Thymus (tissue), 11 donors: ENCODE data around the gene RAD51B. TPM values are rescaled to one million over a fixed set of nuclear protein-coding genes. Genes with fewer than 3 reads are reported as not detected.
"Not testable (repeated sequence)": the region's sequence is repeated elsewhere in the genome, so short reads cannot be mapped to it uniquely, and the experiment has no call there.

Source experiments
- DNase-seq, 9 donors: peaks; one replicate each; pipeline ENCODE4 v3.0.0-alpha.2; 2013; ENCODE audit warnings: low spot score in 9 of 9, low read depth in 6 of 9, missing footprints in 1 of 9
- H3K27ac ChIP-seq, 2 donors: one replicate each; pipeline ENCODE4 v1.5.1; 2013; ENCODE audit warnings: control low read depth in 1 of 2, low read depth in 1 of 2, low read length in 1 of 2, mild to moderate bottlenecking in 1 of 2, moderate library complexity in 1 of 2
- H3K27me3 ChIP-seq, 2 donors: one replicate each; pipeline ENCODE4 v1.5.1; 2013; ENCODE audit warnings: low read length in 1 of 2; ENCODE audit not compliant: control insufficient read depth in 2 of 2, insufficient read depth in 1 of 2
- H3K36me3 ChIP-seq, 2 donors: one replicate each; pipeline ENCODE4 v1.5.1; 2013; ENCODE audit warnings: low read length in 1 of 2, mild to moderate bottlenecking in 1 of 2, moderate library complexity in 1 of 2; ENCODE audit not compliant: control insufficient read depth in 2 of 2, insufficient read depth in 2 of 2
- H3K4me1 ChIP-seq, 2 donors: one replicate each; pipeline ENCODE4 v1.5.1; 2013; ENCODE audit warnings: low read length in 2 of 2; ENCODE audit not compliant: control insufficient read depth in 2 of 2, insufficient read depth in 2 of 2
- H3K4me3 ChIP-seq, 2 donors: one replicate each; pipeline ENCODE4 v1.5.1; 2013; ENCODE audit warnings: low read length in 2 of 2, control low read depth in 1 of 2, mild to moderate bottlenecking in 1 of 2
- H3K9me3 ChIP-seq, 2 donors: one replicate each; pipeline ENCODE4 v1.5.1; 2013; ENCODE audit warnings: low read length in 1 of 2, mild to moderate bottlenecking in 1 of 2; ENCODE audit not compliant: control insufficient read depth in 2 of 2, insufficient read depth in 1 of 2
- WGBS: extraction: QIAGEN DNeasy Blood & Tissue Kit; methylation state at CpG from one replicate; pipeline ENCODE4 v1.1.7; 2013; 5-methylcytosine and 5-hydroxymethylcytosine counted together
- polyA plus RNA-seq: library from polyadenylated mRNA; stranded (reverse); fragments of 200-250 nt; gene quantifications from one replicate; pipeline ENCODE4 v1.2.3, GENCODE V29; 2013
- total RNA-seq: library from RNA; stranded (reverse); fragments of 120-200 nt; gene quantifications from one replicate; pipeline ENCODE4 v1.2.4, GENCODE V29; 2013
- donor health status: healthy.

Gene RAD51B
- total and polyA plus RNA-seq, 2 donors, result 7.8 to 17.8 TPM

GRCh38 chr14:68423686-68424085 is 604.1 kb downstream of the RAD51B start:
- Histone ChIP-seq H3K36me3 (no peaks in the 10 kb centered on the region), H3K27ac (no peak overlapping the region), H3K4me3 (no peak overlapping the region), H3K9me3 (no peaks in the 10 kb centered on the region), H3K4me1 (peaks cover 0 to 4% of the 10 kb centered on the region in 2 donors), H3K27me3 (no peaks in the 10 kb centered on the region)
- WGBS, result 93% methylated on average over 2 of the region's 2 CpGs
- DNase-seq, result no peak

DNA sequence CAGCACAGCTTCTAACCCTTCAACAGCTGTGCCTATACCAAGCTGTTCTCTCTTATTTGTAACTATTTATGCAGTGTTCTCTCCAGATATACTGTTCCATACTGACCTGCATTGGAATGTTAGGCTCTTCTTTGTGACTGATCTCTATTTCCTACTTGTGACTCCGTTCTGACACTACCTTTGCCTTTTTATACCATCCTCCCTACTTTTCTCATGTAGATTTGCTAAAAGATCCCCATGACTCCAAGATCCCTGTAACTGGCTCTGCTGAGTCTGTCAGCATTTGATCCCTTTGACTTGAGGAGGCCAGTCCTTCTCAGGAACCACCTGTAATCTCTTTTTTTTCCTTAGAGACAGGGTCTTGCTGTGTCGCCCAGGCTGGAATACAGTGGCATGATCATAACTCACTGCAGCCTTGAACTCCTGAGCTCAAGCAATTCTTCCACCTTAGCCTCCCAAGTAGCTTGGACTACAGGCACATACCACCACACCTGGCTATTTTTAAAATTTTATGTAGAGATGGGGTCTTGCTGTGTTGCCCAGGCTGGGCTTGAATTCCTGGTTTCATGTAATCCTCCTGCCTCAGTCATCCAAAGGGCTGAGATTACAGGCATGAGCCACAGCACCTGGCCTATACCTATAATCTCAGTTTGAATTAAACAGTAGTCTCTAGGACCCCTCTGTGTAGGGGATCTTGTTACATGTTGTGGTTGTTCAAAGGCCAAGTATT is 605.0 kb downstream of the RAD51B start:
- Histone ChIP-seq H3K36me3 (no peaks in the 10 kb centered on the region), H3K4me1 (peaks cover 0 to under 1% of the 10 kb centered on the region in 2 donors), H3K9me3 (no peaks in the 10 kb centered on the region), H3K27me3 (no peaks in the 10 kb centered on the region), H3K4me3 (no peak overlapping the region), H3K27ac (no peak overlapping the region)
- WGBS, result 50% methylated on average over 2 of the region's 2 CpGs
- DNase-seq, result no peak

DNA sequence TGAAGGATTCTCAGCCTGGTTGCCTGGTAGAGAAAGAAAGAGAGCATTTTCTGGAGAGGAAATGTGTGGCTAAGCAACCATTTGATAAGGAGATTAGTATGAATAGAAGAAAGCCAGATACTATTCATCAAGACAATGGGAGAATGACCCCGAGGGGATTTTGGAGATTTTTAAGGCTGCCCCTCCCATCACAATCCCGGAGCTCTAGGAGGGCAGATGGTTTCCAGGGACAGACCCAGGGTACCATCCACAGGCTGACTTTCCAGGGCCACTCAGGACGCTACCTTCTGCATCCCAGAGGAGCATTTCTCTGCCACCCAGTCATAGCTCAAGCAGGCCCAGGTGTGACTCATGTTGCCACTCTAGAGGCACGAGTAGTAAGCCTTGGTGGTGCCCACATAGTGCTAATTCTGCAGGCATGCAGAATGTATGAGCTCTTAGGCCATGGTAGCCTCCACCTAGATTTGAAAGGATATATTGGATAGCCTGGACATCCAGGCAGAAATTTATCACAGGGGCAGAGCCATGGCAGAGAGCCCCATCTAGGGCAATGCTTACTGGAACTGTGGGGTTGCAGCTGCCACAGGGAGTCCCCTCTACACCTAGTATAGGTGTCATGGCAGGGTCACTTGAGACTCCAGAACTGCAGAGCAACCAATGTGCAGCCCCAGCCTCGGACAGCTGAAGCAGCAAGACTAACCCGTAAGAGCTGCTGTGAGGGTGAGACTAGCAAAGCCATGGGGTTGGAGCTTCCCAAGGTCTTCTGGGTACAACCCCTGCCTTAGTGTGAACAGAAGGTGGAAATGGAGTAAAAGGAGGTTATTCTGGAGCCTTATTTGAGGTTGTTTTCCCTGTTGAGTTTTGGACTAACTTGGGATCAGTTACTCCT is 607.3 kb downstream of the RAD51B start:
- no peaks in the 10 kb centered on the region for H3K9me3 ChIP-seq
- no peaks in the 10 kb centered on the region for H3K36me3 ChIP-seq
- no peak for DNase-seq
- no peaks in the 10 kb centered on the region for H3K27me3 ChIP-seq
- 95% methylated on average over 6 of the region's 6 CpGs for WGBS
- H3K4me3 ChIP-seq, result no peak overlapping the region
- no peaks in the 10 kb centered on the region for H3K4me1 ChIP-seq
- no peak overlapping the region for H3K27ac ChIP-seq

DNA sequence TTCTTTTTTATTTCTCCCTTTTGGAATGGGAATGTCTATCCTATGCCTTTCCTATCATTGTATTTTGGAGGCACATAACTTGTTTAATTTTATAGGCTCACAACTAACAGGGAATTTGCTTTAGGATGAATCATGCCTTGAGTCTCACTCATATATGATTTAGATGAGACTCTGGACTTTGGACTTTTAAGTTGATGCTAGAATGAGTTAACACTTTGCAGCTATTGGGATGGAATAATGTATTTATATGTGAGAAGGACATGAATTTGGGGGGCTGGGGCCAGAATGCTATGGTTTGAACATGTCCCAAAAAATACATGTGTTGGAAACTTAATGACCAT is 607.9 kb downstream of the RAD51B start:
- no peaks in the 10 kb centered on the region for H3K4me1 ChIP-seq
- H3K9me3 ChIP-seq, result no peaks in the 10 kb centered on the region
- H3K36me3 ChIP-seq, result no peaks in the 10 kb centered on the region
- no peak overlapping the region for H3K4me3 ChIP-seq
- H3K27ac ChIP-seq, result no peak overlapping the region
- no peak for DNase-seq
- no peaks in the 10 kb centered on the region for H3K27me3 ChIP-seq

GRCh38 chr14:68428900-68429299 is 609.3 kb downstream of the RAD51B start:
- not testable (repeated sequence) for H3K27me3 ChIP-seq, DNase-seq, H3K4me3 ChIP-seq, H3K36me3 ChIP-seq, H3K9me3 ChIP-seq, H3K4me1 ChIP-seq, H3K27ac ChIP-seq
- WGBS, result 99% methylated on average over 5 of the region's 5 CpGs

DNA sequence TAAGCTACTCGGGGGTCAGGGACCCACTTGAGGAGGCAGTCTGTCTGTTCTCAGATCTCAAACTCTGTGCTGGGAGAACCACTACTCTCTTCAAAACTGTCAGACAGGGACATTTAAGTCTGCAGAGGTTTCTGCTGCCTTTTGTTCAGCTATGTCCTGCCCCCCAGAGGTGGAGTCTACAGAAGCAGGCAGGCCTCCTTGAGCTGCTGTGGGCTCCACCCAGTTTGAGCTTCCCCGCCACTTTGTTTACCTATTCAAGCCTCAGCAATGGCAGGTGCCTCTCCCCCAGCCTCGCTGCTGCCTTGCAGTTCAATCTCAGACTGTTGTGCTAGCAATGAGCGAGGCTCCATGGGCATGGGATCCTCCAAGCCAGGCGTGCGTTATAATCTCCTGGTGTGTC is 614.6 kb downstream of the RAD51B start:
- not testable (repeated sequence) for H3K27ac ChIP-seq, H3K9me3 ChIP-seq, H3K4me1 ChIP-seq, H3K27me3 ChIP-seq, H3K4me3 ChIP-seq, H3K36me3 ChIP-seq
- WGBS, result 94% methylated on average over 6 of the region's 6 CpGs
- peak in 1 of 9 donors; percentile 44 for DNase-seq

GRCh38 chr14:68435631-68436030 is 616.1 kb downstream of the RAD51B start:
- not testable (repeated sequence) for DNase-seq

DNA sequence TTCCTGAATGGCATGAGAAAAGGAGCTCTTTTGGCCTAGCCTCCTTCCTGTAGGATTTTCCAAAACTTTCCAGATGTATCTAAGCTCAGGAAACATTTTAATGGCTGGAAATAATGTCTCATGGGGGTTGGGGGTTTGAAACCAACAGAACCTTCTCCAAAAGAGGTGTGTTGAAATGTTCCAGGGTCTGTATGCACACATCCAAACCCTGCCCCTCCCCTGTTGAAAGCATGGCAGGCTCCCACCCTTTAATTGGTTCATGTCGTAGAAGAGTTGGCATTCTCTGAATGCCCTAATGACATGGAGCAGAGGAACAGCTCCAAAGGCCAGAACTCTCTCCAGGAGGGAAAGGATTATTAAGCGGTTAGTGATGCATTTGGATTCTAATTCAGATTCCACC is 620.1 kb downstream of the RAD51B start:
- Histone ChIP-seq H3K27ac (no peak overlapping the region), H3K27me3 (no peaks in the 10 kb centered on the region), H3K4me1 (peaks cover 4 to 7% of the 10 kb centered on the region in 2 donors), H3K4me3 (no peak overlapping the region), H3K36me3 (no peaks in the 10 kb centered on the region), H3K9me3 (no peaks in the 10 kb centered on the region)
- DNase-seq, result no peak
- WGBS, result 98% methylated on average over 2 of the region's 2 CpGs

More at GRCh38 chr14:68435631-68436030, 616.1 kb downstream of the RAD51B start:
- H3K36me3 ChIP-seq, H3K9me3 ChIP-seq, H3K4me3 ChIP-seq, H3K4me1 ChIP-seq, H3K27me3 ChIP-seq, H3K27ac ChIP-seq: not testable (repeated sequence)

GRCh38 chr14:68440820-68441219 is 621.2 kb downstream of the RAD51B start:
- DNase-seq, result no peak
- H3K9me3 ChIP-seq, result no peaks in the 10 kb centered on the region
- H3K27me3 ChIP-seq, result no peaks in the 10 kb centered on the region
- peaks cover 8 to 11% of the 10 kb centered on the region in 2 donors for H3K4me1 ChIP-seq
- no peak overlapping the region for H3K27ac ChIP-seq
- no peaks in the 10 kb centered on the region for H3K36me3 ChIP-seq
- no peak overlapping the region for H3K4me3 ChIP-seq
